ENCODE results near the gene PHF8.

PHF8 gene

DNA sequence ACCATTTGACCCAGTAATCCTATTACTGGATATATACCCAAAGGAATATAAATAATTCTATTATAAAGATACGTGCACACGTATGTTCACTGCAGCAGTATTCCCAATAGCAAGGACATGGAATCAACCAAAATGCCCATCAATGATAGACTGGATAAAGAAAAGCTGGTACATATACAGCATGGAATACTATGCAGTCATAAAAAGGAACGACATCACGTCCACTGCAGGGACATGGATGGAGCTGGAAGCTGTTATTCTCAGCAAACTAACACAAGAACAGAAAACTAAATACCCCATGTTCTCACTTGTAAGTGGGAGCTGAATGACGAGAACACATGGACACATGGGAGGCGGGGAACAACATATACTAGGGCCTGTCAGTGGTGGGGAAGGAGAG is 69.7 kb downstream of the PHF8 start:
- Mint-ChIP-seq H3K9me3 (peaks cover 6% of the 10 kb centered on the region), H3K27me3 (ENCODE audit: low read depth) (no peaks in the 10 kb centered on the region), H3K27ac (no peak overlapping the region), H3K4me1 (ENCODE audit: low read depth) (no peaks in the 10 kb centered on the region), H3K4me3 (no peak overlapping the region), H3K36me3 (ENCODE audit: low read depth) (peaks cover 56% of the 10 kb centered on the region)
- DNase-seq (ENCODE audit: low spot score), result no peak

- Mint-ChIP-seq H3K27ac (no peak overlapping the region), H3K9me3 (peaks cover 10% of the 10 kb centered on the region), H3K36me3 (ENCODE audit: low read depth) (peaks cover 65% of the 10 kb centered on the region), H3K4me3 (no peak overlapping the region), H3K4me1 (ENCODE audit: low read depth) (no peaks in the 10 kb centered on the region), H3K27me3 (ENCODE audit: low read depth) (no peaks in the 10 kb centered on the region)
- no peak for DNase-seq (ENCODE audit: low spot score)
Measured at GRCh38 chrX:53969540-53969939, 74.7 kb downstream of the PHF8 start.

DNA sequence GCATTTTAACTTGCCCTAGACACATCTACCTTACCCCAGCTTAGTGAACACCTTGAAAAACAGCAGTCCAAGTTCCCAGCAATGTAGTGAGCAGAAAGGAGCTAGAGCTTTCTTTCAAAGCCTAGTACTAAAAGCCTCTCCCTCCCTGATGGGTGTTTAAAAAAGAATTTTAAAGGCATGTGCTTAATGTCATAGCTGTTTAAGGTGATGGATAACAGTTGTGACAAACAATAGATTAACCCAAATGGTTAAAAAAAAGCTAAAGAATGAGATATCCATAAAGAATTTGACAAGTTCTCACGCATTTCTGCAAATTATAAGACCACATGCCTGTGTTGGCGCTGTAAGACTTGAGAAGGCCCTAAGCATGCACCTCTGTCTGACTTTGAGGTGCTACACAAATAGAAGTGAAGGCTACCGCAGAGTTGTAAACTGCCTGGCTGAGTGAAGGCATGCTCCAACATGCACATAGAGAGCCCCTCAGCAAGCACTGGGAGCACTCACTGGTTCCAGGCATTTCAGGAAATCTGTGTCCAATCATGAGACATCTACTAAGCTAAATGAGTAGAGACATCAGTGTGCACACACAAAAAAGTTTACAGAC is 94.0 kb downstream of the PHF8 start:
- no peaks in the 10 kb centered on the region for H3K9me3 Mint-ChIP-seq
- H3K4me1 Mint-ChIP-seq (ENCODE audit: low read depth), result no peaks in the 10 kb centered on the region
- H3K27me3 Mint-ChIP-seq (ENCODE audit: low read depth), result no peaks in the 10 kb centered on the region
- H3K27ac Mint-ChIP-seq, result no peak overlapping the region
- no peak overlapping the region for H3K4me3 Mint-ChIP-seq
- peaks cover 25% of the 10 kb centered on the region for H3K36me3 Mint-ChIP-seq (ENCODE audit: low read depth)
- no peak for DNase-seq (ENCODE audit: low spot score)

- H3K4me3 Mint-ChIP-seq, result no peak overlapping the region
- H3K27ac Mint-ChIP-seq, result no peak overlapping the region
- H3K4me1 Mint-ChIP-seq (ENCODE audit: low read depth), result peaks cover 11% of the 10 kb centered on the region
- H3K36me3 Mint-ChIP-seq (ENCODE audit: low read depth), result peaks cover 41% of the 10 kb centered on the region
- no peak for DNase-seq (ENCODE audit: low spot score)
- H3K9me3 Mint-ChIP-seq, result no peaks in the 10 kb centered on the region
- no peaks in the 10 kb centered on the region for H3K27me3 Mint-ChIP-seq (ENCODE audit: low read depth)
Measured at GRCh38 chrX:53940180-53940579, 104.1 kb downstream of the PHF8 start.

DNA sequence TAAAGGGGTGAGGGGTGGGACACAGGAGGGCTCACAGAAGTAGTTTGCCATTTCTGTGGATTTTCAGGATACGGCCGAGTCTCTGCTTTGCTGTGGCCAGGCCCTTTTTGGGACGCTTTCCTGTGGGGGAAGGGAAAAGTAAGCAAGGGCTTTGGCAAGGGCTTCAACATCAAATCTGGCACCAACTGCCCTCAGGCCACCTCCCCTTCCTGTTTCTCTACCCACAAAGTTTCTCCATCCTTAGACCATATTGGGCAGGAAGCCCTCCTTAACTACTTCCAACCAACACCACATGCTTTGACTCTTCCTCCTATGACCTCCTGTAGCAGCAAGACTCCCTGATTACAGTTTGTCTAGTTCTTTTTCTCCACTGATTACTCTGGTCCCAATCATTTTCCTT is 105.1 kb downstream of the PHF8 start:
- no peak for DNase-seq (ENCODE audit: low spot score)
- H3K9me3 Mint-ChIP-seq, result no peaks in the 10 kb centered on the region
- H3K4me1 Mint-ChIP-seq (ENCODE audit: low read depth), result peaks cover 11% of the 10 kb centered on the region
- peaks cover 41% of the 10 kb centered on the region for H3K36me3 Mint-ChIP-seq (ENCODE audit: low read depth)
- H3K27ac Mint-ChIP-seq, result no peak overlapping the region
- H3K4me3 Mint-ChIP-seq, result no peak overlapping the region
- no peaks in the 10 kb centered on the region for H3K27me3 Mint-ChIP-seq (ENCODE audit: low read depth)

GRCh38 chrX:53930515-53931380 is 113.5 kb downstream of the PHF8 start:
- no peaks in the 10 kb centered on the region for H3K27me3 Mint-ChIP-seq (ENCODE audit: low read depth)
- no peak overlapping the region for H3K27ac Mint-ChIP-seq
- no peak for DNase-seq (ENCODE audit: low spot score)
- H3K4me1 Mint-ChIP-seq (ENCODE audit: low read depth), result no peaks in the 10 kb centered on the region
- no peaks in the 10 kb centered on the region for H3K9me3 Mint-ChIP-seq
- no peaks in the 10 kb centered on the region for H3K36me3 Mint-ChIP-seq (ENCODE audit: low read depth)
- no peak overlapping the region for H3K4me3 Mint-ChIP-seq

GRCh38 chrX:53926030-53926429 is 118.2 kb downstream of the PHF8 start:
- Mint-ChIP-seq H3K4me1 (ENCODE audit: low read depth) (no peaks in the 10 kb centered on the region), H3K27me3 (ENCODE audit: low read depth) (no peaks in the 10 kb centered on the region), H3K36me3 (ENCODE audit: low read depth) (no peaks in the 10 kb centered on the region)

GRCh38 chrX:53918702-53919101 is 125.6 kb downstream of the PHF8 start:
- H3K36me3 Mint-ChIP-seq (ENCODE audit: low read depth), result no peaks in the 10 kb centered on the region
- no peaks in the 10 kb centered on the region for H3K27me3 Mint-ChIP-seq (ENCODE audit: low read depth)
- no peaks in the 10 kb centered on the region for H3K4me1 Mint-ChIP-seq (ENCODE audit: low read depth)
- DNase-seq (ENCODE audit: low spot score), result no peak
- no peak overlapping the region for H3K4me3 Mint-ChIP-seq
- H3K9me3 Mint-ChIP-seq, result no peaks in the 10 kb centered on the region
- no peak overlapping the region for H3K27ac Mint-ChIP-seq

More at GRCh38 chrX:53926030-53926429, 118.2 kb downstream of the PHF8 start:
- Mint-ChIP-seq H3K4me3 (no peak overlapping the region), H3K9me3 (no peaks in the 10 kb centered on the region), H3K27ac (no peak overlapping the region)
- no peak for DNase-seq (ENCODE audit: low spot score)

DNA sequence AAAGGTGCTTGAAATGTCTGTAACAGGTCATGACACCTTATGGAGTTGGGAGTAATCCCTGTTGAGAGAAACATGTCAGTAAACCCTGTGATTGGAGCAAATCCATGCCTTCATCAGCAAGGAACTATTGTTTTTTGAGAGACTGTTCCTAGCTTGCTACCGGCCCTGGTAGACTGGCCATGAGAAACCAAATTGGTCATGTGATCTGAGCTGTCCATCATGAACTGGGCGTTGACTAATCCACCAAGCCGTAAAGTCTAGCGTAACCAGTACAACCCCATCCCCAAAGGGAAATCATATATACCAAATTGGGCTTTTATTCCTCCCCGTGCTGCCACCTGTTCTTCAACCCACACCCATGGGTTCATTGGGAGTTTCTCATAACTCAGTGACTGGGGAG is 143.7 kb downstream of the PHF8 start:
- no peaks in the 10 kb centered on the region for H3K9me3 Mint-ChIP-seq
- no peak for DNase-seq (ENCODE audit: low spot score)
- H3K27me3 Mint-ChIP-seq (ENCODE audit: low read depth), result no peaks in the 10 kb centered on the region

DNA sequence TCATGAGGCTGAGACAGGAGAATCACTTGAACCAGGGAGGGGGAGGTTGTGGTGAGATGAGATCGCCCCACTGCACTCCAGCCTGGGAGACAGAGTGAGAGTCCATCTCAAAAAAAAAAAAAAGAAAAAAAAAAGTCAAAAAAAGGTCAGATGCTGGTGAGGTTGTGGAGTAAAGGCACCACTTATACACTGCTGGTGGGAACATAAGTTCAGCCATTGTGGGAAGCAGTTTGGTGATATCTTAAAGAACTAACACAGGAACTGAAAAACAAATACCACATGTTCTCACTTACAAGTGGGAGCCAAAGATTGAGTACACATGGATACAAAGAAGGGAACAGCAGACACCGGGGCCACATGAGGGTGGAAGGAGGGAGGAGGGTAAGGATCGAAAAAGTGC is 149.0 kb downstream of the PHF8 start:
- H3K36me3 Mint-ChIP-seq (ENCODE audit: low read depth), result no peaks in the 10 kb centered on the region
- DNase-seq (ENCODE audit: low spot score), result no peak
- peaks cover 2% of the 10 kb centered on the region for H3K27me3 Mint-ChIP-seq (ENCODE audit: low read depth)
- no peak overlapping the region for H3K27ac Mint-ChIP-seq
- H3K4me1 Mint-ChIP-seq (ENCODE audit: low read depth), result no peaks in the 10 kb centered on the region
- H3K4me3 Mint-ChIP-seq, result no peak overlapping the region
- H3K9me3 Mint-ChIP-seq, result no peaks in the 10 kb centered on the region

More for the DNA sequence above, 143.7 kb downstream of the PHF8 start:
- no peaks in the 10 kb centered on the region for H3K4me1 Mint-ChIP-seq (ENCODE audit: low read depth)
- no peaks in the 10 kb centered on the region for H3K36me3 Mint-ChIP-seq (ENCODE audit: low read depth)
- no peak overlapping the region for H3K27ac Mint-ChIP-seq
- no peak overlapping the region for H3K4me3 Mint-ChIP-seq

All from T-helper 2 cell treated with Interferon-gamma antibody and Interleukin-4, amounts not matched to agents 5 μg/mL and 100 μg/mL, for 36 hours (primary cell).